GM13977 (cell line): Measurements from ENCODE around the gene SH2D1B.

Experiments used
- DNase-seq: peaks from one replicate; pipeline ENCODE4 v3.0.0; 2012; ENCODE audit warnings: low spot score
- in situ Hi-C: fragments of 300-500 bp; cut with MboI; formaldehyde crosslinking; loops from one replicate; pipeline ENCODE4 v1.12.0; 2022; ENCODE audit warnings: low sequenced_read_pairs, low pct_unique_long_range_greater_than_20kb, mixed read lengths, inconsistent platforms; ENCODE audit not compliant: unreplicated experiment
- TF ChIP-seq, protein P1 (sequence below): IDR thresholded peaks from 2 replicates; pipeline ENCODE4 v1.5.1; 2012; ENCODE audit warnings: mild to moderate bottlenecking, control low read depth; ENCODE audit not compliant: insufficient read depth; ENCODE audit errors: extremely low read depth, missing control alignments

Gene SH2D1B

DNA sequence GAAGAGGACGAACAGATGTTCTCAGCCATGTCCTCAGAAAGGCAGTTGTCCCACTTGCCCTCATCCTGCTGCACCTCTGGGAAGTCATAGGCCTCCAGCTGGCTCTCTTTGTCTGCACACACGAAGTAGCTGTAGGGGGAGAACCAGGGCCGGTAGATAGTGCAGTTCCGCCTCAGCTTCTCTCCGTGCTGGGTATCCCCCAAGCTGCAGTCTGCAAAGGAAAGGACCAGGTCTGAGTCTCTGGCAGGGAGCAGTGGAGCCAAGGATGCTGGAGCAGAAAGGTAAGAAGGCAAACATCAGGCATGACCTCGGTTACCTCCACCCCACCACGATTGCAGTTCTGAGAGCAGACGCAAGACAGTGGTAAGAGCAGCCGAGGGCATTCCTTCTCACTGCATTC, 37.5 kb downstream of the SH2D1B start:
- TF ChIP-seq, protein P1, sequence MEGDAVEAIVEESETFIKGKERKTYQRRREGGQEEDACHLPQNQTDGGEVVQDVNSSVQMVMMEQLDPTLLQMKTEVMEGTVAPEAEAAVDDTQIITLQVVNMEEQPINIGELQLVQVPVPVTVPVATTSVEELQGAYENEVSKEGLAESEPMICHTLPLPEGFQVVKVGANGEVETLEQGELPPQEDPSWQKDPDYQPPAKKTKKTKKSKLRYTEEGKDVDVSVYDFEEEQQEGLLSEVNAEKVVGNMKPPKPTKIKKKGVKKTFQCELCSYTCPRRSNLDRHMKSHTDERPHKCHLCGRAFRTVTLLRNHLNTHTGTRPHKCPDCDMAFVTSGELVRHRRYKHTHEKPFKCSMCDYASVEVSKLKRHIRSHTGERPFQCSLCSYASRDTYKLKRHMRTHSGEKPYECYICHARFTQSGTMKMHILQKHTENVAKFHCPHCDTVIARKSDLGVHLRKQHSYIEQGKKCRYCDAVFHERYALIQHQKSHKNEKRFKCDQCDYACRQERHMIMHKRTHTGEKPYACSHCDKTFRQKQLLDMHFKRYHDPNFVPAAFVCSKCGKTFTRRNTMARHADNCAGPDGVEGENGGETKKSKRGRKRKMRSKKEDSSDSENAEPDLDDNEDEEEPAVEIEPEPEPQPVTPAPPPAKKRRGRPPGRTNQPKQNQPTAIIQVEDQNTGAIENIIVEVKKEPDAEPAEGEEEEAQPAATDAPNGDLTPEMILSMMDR = no peak
- in situ Hi-C loops = no loop called here
- DNase-seq = no peak

DNA sequence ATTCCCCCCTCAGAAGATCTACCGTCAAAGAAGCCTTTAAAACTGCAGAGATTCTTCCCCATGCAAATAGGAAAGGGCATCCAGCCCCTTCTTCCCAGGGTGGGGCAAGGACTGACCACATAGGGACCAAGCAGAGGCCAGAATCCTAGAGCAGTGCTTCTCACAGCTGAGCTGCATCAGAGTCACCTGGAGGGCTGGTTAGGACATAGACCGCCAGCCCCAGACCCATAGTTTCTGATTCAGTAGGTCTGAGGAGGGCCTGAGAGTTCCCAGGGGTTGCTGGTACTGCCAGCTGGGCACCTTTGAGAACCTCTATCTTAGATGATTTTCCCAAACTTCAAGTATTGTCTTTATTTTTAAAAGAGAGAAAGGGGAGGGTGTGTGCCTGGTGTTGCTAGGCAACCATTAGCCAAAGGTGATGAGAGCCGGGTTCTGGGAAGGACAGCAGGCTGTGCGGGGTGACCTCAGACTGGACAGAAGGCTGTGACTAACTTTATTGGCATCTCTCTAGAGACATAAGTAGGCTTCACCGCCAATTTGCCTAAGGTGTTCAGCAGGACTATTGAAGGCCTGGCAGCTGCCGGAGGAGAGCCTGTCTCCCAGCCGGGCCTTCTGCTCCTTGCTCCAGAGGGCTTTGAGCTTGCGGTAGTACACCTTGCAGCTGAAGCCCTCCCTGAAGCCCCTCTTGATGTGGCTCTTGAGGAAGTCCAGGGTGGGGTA, 38.2 kb downstream of the SH2D1B start:
- no peak for DNase-seq
- TF ChIP-seq, protein P1 = no peak
- in situ Hi-C loops = no loop called here

DNA sequence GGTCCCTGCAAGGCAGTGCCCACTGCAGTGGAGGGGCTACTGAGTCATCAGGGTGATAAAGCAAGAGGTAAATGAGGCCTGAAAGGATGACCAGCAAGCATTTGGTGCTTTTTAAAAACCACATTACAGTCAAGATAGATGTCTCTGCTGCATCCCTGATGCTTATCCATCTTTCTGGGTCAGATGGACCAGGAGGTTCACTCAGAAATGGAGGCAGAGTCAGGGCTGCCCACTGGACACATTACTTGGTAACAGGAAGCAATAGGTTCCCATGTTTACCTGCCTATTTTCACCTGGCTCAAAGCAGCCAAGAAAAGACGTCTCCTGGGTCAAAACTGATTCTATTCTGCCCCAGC, 38.9 kb downstream of the SH2D1B start:
- TF ChIP-seq, protein P1 = no peak
- DNase-seq = no peak
- in situ Hi-C loops = no loop called here

DNA sequence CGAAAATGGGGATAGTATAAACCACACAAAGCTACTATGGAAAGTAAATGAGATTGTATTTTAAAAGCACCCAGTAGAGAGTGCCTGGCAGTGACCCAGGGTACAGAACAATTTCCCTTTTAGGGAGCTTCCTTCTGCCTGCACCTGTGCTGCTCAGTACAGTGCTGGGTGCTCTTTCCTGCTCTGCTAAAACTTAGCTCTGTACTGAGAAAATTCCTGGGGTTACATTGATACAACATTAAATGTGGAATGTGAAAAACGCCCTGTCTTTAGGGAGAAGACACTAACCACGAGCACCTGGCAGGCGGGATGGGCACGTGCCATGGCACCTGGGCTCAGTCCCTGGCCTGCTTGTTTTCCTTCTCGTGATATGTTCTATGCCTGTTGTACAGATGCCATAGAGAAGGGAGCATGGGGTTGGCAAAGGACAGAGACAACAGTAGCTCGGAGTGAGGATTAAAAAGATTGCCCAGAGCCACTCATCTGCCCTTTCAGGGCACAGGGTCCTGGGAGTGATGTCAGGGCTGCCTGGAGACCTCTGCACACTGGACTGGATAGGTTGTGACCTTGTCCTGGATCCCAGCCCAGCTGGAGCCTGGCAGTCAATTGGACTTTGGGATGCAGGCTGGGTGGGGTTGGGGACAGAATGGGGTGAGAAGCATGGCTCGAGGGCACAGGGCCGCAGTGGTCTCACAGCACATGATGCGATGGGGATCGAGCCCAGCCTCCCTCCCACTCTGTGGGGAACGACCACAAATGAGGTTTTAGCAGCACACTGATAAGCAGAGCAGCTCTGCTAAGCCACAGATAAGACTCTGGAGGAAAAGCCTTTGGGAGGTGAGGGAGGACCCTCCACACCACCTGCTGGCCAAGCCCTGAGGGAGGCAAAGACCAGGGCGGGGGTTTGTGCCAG, 39.5 kb downstream of the SH2D1B start:
- TF ChIP-seq, protein P1 = no peak
- no peak for DNase-seq
- in situ Hi-C loops = no loop called here

DNA sequence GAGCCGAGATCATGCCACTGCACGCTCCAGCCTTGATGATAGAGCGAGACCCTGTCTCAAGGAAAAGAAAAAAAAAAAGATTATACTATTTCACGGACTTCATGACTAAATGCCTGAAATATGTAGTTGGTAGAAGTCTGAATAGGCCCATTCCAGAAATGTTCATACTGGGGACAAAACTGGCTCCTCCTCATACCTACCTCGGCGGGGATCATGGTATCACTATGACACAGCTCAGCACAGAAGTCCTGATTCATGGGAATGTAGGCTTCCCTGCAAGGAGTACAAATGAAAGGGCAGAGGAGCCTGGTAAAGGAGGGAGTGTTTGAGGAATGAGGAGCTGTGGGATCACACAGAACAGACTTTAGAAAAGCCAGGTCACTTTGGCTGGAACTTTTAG, 40.3 kb downstream of the SH2D1B start:
- DNase-seq = no peak
- in situ Hi-C loops = no loop called here
- TF ChIP-seq, protein P1 = no peak

DNA sequence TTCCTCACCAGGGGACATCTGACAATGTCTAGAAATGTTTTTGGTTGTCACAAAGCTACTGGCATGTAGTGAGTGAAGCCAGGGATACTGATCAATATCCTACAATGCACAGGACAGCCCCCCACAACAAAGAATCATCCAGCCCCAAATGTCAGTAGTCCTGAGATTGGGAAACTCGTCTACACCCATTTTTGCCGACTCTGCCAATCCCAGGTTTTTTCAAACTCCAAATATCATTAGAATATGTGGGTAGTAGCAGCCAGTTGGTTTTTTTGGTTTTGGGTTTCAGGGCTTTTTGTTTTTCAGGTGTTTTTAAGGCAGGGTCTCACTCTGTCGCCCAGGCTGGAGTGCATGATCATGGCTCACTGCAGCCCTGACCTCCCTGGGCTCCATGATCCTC, 41.2 kb downstream of the SH2D1B start:
- in situ Hi-C loops = no loop called here
- TF ChIP-seq, protein P1 = no peak

More for the DNA sequence above, 41.2 kb downstream of the SH2D1B start:
- no peak for DNase-seq
